ENCODE data around the gene ZIC2. TPM values are rescaled to one million over a fixed set of nuclear protein-coding genes. Genes with fewer than 3 reads are reported as not detected.

The ZIC2 gene
- total RNA-seq, 1 donor from 2014 or later, result 52.4 TPM

- H3K27me3 ChIP-seq, result peaks cover 44% of the 10 kb centered on the region
- H3K36me3 Mint-ChIP-seq, result peaks cover 50% of the 10 kb centered on the region
Measured at GRCh38 chr13:99986741-99987140, 5.2 kb downstream of the ZIC2 start.

GRCh38 chr13:99987154-99988019 lies 5.8 kb downstream of the ZIC2 start:
- Histone ChIP-seq H3K27me3 (peaks cover 51% of the 10 kb centered on the region), H3K9me3 (ENCODE audit: low read depth) (no peaks in the 10 kb centered on the region), H3K4me2 (peak overlapping the region; percentile 98), H3K36me3 (peaks cover 35% of the 10 kb centered on the region), H2AFZ (replicated peaks) (no peak overlapping the region), H3K4me3 (peak overlapping the region; percentile 67), H3K9ac (no peak overlapping the region), H3K4me1 (peaks cover 53% of the 10 kb centered on the region), H4K20me1 (ENCODE audit: low read depth) (peaks cover 98% of the 10 kb centered on the region), H3K79me2 (ENCODE audit: low read depth) (peaks cover 79% of the 10 kb centered on the region), H3K27ac (peak overlapping the region; percentile 49), H3F3A (ENCODE audit: low read depth) (peaks cover 95% of the 10 kb centered on the region)
- peak; percentile 71 for DNase-seq (ENCODE audit: low spot score)
- H3K4me1 Mint-ChIP-seq, result peaks cover 53% of the 10 kb centered on the region
- H3K36me3 Mint-ChIP-seq, result peaks cover 50% of the 10 kb centered on the region
- H3K9me3 Mint-ChIP-seq, result peaks cover 20% of the 10 kb centered on the region
- no peak for TF ChIP-seq CTCF (IDR thresholded peaks at IDR 0.05)
- no peak for TF ChIP-seq EZH2 (IDR thresholded peaks at IDR 0.05)
- no peak for TF ChIP-seq EZH2phosphoT487 (IDR thresholded peaks at IDR 0.05)
- peak overlapping the region; percentile 92 for H3K27ac Mint-ChIP-seq
- peaks cover 44% of the 10 kb centered on the region for H3K27me3 Mint-ChIP-seq (ENCODE audit: insufficient read depth, low read depth)
- H3K4me3 Mint-ChIP-seq, result peak overlapping the region; percentile 98

More at GRCh38 chr13:99986741-99987140, 5.2 kb downstream of the ZIC2 start:
- TF ChIP-seq EZH2phosphoT487 (IDR thresholded peaks at IDR 0.05), result no peak
- no peak for TF ChIP-seq CTCF (IDR thresholded peaks at IDR 0.05)
- no peak for TF ChIP-seq EZH2 (IDR thresholded peaks at IDR 0.05)
- H3K4me1 ChIP-seq, result peaks cover 46% of the 10 kb centered on the region
- peak overlapping the region; percentile 98 for H3K4me2 ChIP-seq
- no peak overlapping the region for H2AFZ ChIP-seq (replicated peaks)
- Mint-ChIP-seq H3K27ac (peak overlapping the region; percentile 92), H3K4me3 (peak overlapping the region; percentile 98), H3K27me3 (ENCODE audit: insufficient read depth, low read depth) (peaks cover 44% of the 10 kb centered on the region), H3K4me1 (peaks cover 47% of the 10 kb centered on the region), H3K9me3 (peaks cover 20% of the 10 kb centered on the region)
- H3F3A ChIP-seq (ENCODE audit: low read depth), result peaks cover 95% of the 10 kb centered on the region
- peaks cover 85% of the 10 kb centered on the region for H3K79me2 ChIP-seq (ENCODE audit: low read depth)
- peak overlapping the region; percentile 49 for H3K27ac ChIP-seq
- peak; percentile 53 for DNase-seq (ENCODE audit: low spot score)
- H3K9me3 ChIP-seq (ENCODE audit: low read depth), result no peaks in the 10 kb centered on the region
- H3K36me3 ChIP-seq, result peaks cover 35% of the 10 kb centered on the region
- peak overlapping the region; percentile 67 for H3K4me3 ChIP-seq
- H4K20me1 ChIP-seq (ENCODE audit: low read depth), result peaks cover 96% of the 10 kb centered on the region
- no peak overlapping the region for H3K9ac ChIP-seq

- Histone ChIP-seq H3K9me3 (ENCODE audit: low read depth) (no peaks in the 10 kb centered on the region), H3K36me3 (peaks cover 25% of the 10 kb centered on the region), H3K4me1 (peaks cover 57% of the 10 kb centered on the region), H3K4me3 (peak overlapping the region; percentile 67), H3K27ac (no peak overlapping the region), H3K4me2 (peak overlapping the region; percentile 98), H3F3A (ENCODE audit: low read depth) (peaks cover 95% of the 10 kb centered on the region), H2AFZ (replicated peaks) (no peak overlapping the region), H3K9ac (no peak overlapping the region), H4K20me1 (ENCODE audit: low read depth) (peaks cover 97% of the 10 kb centered on the region), H3K27me3 (peaks cover 64% of the 10 kb centered on the region), H3K79me2 (ENCODE audit: low read depth) (peaks cover 66% of the 10 kb centered on the region)
- Mint-ChIP-seq H3K27me3 (ENCODE audit: insufficient read depth, low read depth) (peaks cover 34% of the 10 kb centered on the region), H3K4me3 (peak overlapping the region; percentile 98), H3K4me1 (peaks cover 66% of the 10 kb centered on the region), H3K36me3 (peaks cover 37% of the 10 kb centered on the region), H3K9me3 (peaks cover 16% of the 10 kb centered on the region), H3K27ac (peak overlapping the region; percentile 97)
- TF ChIP-seq EZH2 (IDR thresholded peaks at IDR 0.05), result peak; percentile 45
- TF ChIP-seq EZH2phosphoT487 (IDR thresholded peaks at IDR 0.05), result peak; percentile 65
- no peak for TF ChIP-seq CTCF (IDR thresholded peaks at IDR 0.05)
- peak; percentile 70 for DNase-seq (ENCODE audit: low spot score)
Measured at GRCh38 chr13:99988529-99989275, 7.1 kb downstream of the ZIC2 start.

Data from neural progenitor cell (in vitro differentiated cells).